Activated CD4-positive, alpha-beta T cell treated with anti-CD3 and anti-CD28 coated beads, Interleukin-2, amount 10 ng/mL, durations not matched to agents 7 days and 5 days (primary cell): Measurements from ENCODE around the gene CRIP2. TPM values are rescaled to one million over a fixed set of nuclear protein-coding genes. Genes with fewer than 3 reads are reported as not detected.

Experiments
- CTCF ChIA-PET: fragments of 350-600 bp; sonication (Branson Sonifier 250); formaldehyde crosslinking; loops from one replicate; lab custom pipeline; 2021; ENCODE audit warnings: antibody characterized with exemption; lab: Charles Lee
- POLR2A ChIA-PET: fragments of 350-600 bp; sonication (Branson Sonifier 250); formaldehyde crosslinking; loops from one replicate; lab custom pipeline; 2021; ENCODE audit warnings: antibody characterized with exemption; lab: Charles Lee
- DNase-seq: peaks from one replicate; pipeline ENCODE4 v3.0.0-alpha.2; 2020
- H3K27ac Mint-ChIP-seq: one replicate; pipeline ENCODE4 v1.8.0; 2021; ENCODE audit warnings: mild to moderate bottlenecking, moderate library complexity, mixed read lengths
- H3K27me3 Mint-ChIP-seq: one replicate; pipeline ENCODE4 v1.8.0; 2021; ENCODE audit warnings: mixed read lengths
- H3K36me3 Mint-ChIP-seq: one replicate; pipeline ENCODE4 v1.8.0; 2021; ENCODE audit warnings: low read depth, mixed read lengths
- H3K4me1 Mint-ChIP-seq: one replicate; pipeline ENCODE4 v1.8.0; 2021; ENCODE audit warnings: mixed read lengths
- H3K4me3 Mint-ChIP-seq: one replicate; pipeline ENCODE4 v1.8.0; 2021; ENCODE audit warnings: mild to moderate bottlenecking, moderate library complexity, mixed read lengths
- H3K9me3 Mint-ChIP-seq: one replicate; pipeline ENCODE4 v1.8.0; 2021; ENCODE audit warnings: mixed read lengths
- total RNA-seq, 2 experiments: library from RNA; stranded (reverse); gene quantifications; one replicate each; pipeline ENCODE4 v1.2.3, GENCODE V29; 2021

The CRIP2 gene
- 1 to 10 TPM in 1 of 2 experiments, under 1 TPM in 1; 0.64 to 1.8 TPM for total RNA-seq

GRCh38 chr14:105474483-105475268, at the start of gene CRIP2:
Gene CRIP2, plus strand, starts transcription at chr14:105474821. Its CDS starts 42 bp downstream, at chr14:105474863.
- peak within 1 kb of the TSS; percentile 67 for H3K4me3 Mint-ChIP-seq
- peaks cover 22% of the 10 kb centered on the region for H3K27me3 Mint-ChIP-seq
- POLR2A ChIA-PET = no interaction called here
- no peak within 1 kb of the TSS for H3K27ac Mint-ChIP-seq
- DNase-seq = peak; percentile 33
- CTCF ChIA-PET = interaction anchor here (2.2 kb wide), 1 partner anchor 17 kb away, joined by 5 read pairs; no protein-coding TSS in a partner anchor
- no peaks in the 10 kb centered on the region for H3K9me3 Mint-ChIP-seq
- H3K4me1 Mint-ChIP-seq = peaks cover 9% of the 10 kb centered on the region
- H3K36me3 Mint-ChIP-seq = peaks cover 2% of the 10 kb centered on the region

GRCh38 chr14:105424861-105425260, 49.8 kb upstream of the CRIP2 start:
- no peak overlapping the region for H3K27ac Mint-ChIP-seq
- POLR2A ChIA-PET = no interaction called here
- no peaks in the 10 kb centered on the region for H3K9me3 Mint-ChIP-seq
- H3K4me1 Mint-ChIP-seq = peaks cover 32% of the 10 kb centered on the region
- H3K4me3 Mint-ChIP-seq = no peak overlapping the region
- peaks cover 29% of the 10 kb centered on the region for H3K36me3 Mint-ChIP-seq
- DNase-seq = no peak
- CTCF ChIA-PET = interaction anchor here (0.7 to 1.7 kb wide), 4 partner anchors 9 to 54 kb away, joined by 3 to 4 read pairs (median 3); no protein-coding TSS in a partner anchor
- H3K27me3 Mint-ChIP-seq = no peaks in the 10 kb centered on the region

GRCh38 chr14:105425823-105426247, 48.8 kb upstream of the CRIP2 start:
- no peaks in the 10 kb centered on the region for H3K9me3 Mint-ChIP-seq
- POLR2A ChIA-PET = no interaction called here
- no peak for DNase-seq

GRCh38 chr14:105426416-105427130, 48.0 kb upstream of the CRIP2 start:
- Mint-ChIP-seq H3K36me3 (peaks cover 44% of the 10 kb centered on the region), H3K4me3 (no peak overlapping the region), H3K27me3 (no peaks in the 10 kb centered on the region), H3K9me3 (no peaks in the 10 kb centered on the region), H3K4me1 (peaks cover 25% of the 10 kb centered on the region), H3K27ac (no peak overlapping the region)
- ChIA-PET CTCF (no interaction called here), POLR2A (no interaction called here)
- DNase-seq = no peak

More at GRCh38 chr14:105425823-105426247, 48.8 kb upstream of the CRIP2 start:
- peaks cover 31% of the 10 kb centered on the region for H3K4me1 Mint-ChIP-seq
- H3K27ac Mint-ChIP-seq = no peak overlapping the region
- CTCF ChIA-PET = no interaction called here
- no peak overlapping the region for H3K4me3 Mint-ChIP-seq
- H3K27me3 Mint-ChIP-seq = no peaks in the 10 kb centered on the region
- H3K36me3 Mint-ChIP-seq = peaks cover 38% of the 10 kb centered on the region

- H3K9me3 Mint-ChIP-seq = no peaks in the 10 kb centered on the region
- POLR2A ChIA-PET = no interaction called here
- CTCF ChIA-PET = interaction anchor here (0.7 kb wide), 1 partner anchor 9 kb away, joined by 3 read pairs; no protein-coding TSS in a partner anchor
- no peak overlapping the region for H3K4me3 Mint-ChIP-seq
- H3K27ac Mint-ChIP-seq = peak overlapping the region; percentile 62
- no peaks in the 10 kb centered on the region for H3K27me3 Mint-ChIP-seq
- peaks cover 44% of the 10 kb centered on the region for H3K36me3 Mint-ChIP-seq
- no peak for DNase-seq
- peaks cover 17% of the 10 kb centered on the region for H3K4me1 Mint-ChIP-seq
Observed at GRCh38 chr14:105427412-105427811, 47.2 kb upstream of the CRIP2 start.

- peaks cover 12% of the 10 kb centered on the region for H3K4me1 Mint-ChIP-seq
- CTCF ChIA-PET = interaction anchor here (0.7 kb wide), 1 partner anchor 10 kb away, joined by 3 read pairs; no protein-coding TSS in a partner anchor
- POLR2A ChIA-PET = no interaction called here
Observed at GRCh38 chr14:105427936-105428485, 46.6 kb upstream of the CRIP2 start.

GRCh38 chr14:105430042-105430441, 44.6 kb upstream of the CRIP2 start:
- H3K27ac Mint-ChIP-seq = no peak overlapping the region
- no peak overlapping the region for H3K4me3 Mint-ChIP-seq
- peaks cover 44% of the 10 kb centered on the region for H3K36me3 Mint-ChIP-seq
- H3K9me3 Mint-ChIP-seq = no peaks in the 10 kb centered on the region
- H3K4me1 Mint-ChIP-seq = peaks cover 13% of the 10 kb centered on the region
- H3K27me3 Mint-ChIP-seq = no peaks in the 10 kb centered on the region
- CTCF ChIA-PET = no interaction called here
- DNase-seq = no peak
- POLR2A ChIA-PET = no interaction called here

More at GRCh38 chr14:105427936-105428485, 46.6 kb upstream of the CRIP2 start:
- Mint-ChIP-seq H3K4me3 (no peak overlapping the region), H3K9me3 (no peaks in the 10 kb centered on the region), H3K36me3 (peaks cover 44% of the 10 kb centered on the region), H3K27me3 (no peaks in the 10 kb centered on the region), H3K27ac (peak overlapping the region; percentile 36)
- DNase-seq = no peak

GRCh38 chr14:105430565-105430964, 44.1 kb upstream of the CRIP2 start:
- Mint-ChIP-seq H3K9me3 (no peaks in the 10 kb centered on the region), H3K27me3 (no peaks in the 10 kb centered on the region), H3K36me3 (peaks cover 44% of the 10 kb centered on the region), H3K4me3 (no peak overlapping the region), H3K27ac (no peak overlapping the region), H3K4me1 (peaks cover 15% of the 10 kb centered on the region)
- ChIA-PET POLR2A (no interaction called here), CTCF (interaction anchor here (1.8 kb wide), 1 partner anchor 19 kb away, joined by 5 read pairs; no protein-coding TSS in a partner anchor)
- DNase-seq = no peak

GRCh38 chr14:105431256-105431655, 43.4 kb upstream of the CRIP2 start:
- POLR2A ChIA-PET = no interaction called here
- peaks cover 17% of the 10 kb centered on the region for H3K4me1 Mint-ChIP-seq
- H3K36me3 Mint-ChIP-seq = peaks cover 39% of the 10 kb centered on the region
- no peak overlapping the region for H3K27ac Mint-ChIP-seq
- no peak for DNase-seq
- H3K27me3 Mint-ChIP-seq = no peaks in the 10 kb centered on the region
- CTCF ChIA-PET = interaction anchor here (1.8 kb wide), 1 partner anchor 20 kb away, joined by 5 read pairs; no protein-coding TSS in a partner anchor
- H3K9me3 Mint-ChIP-seq = no peaks in the 10 kb centered on the region
- H3K4me3 Mint-ChIP-seq = no peak overlapping the region

GRCh38 chr14:105432657-105433056, 42.0 kb upstream of the CRIP2 start:
- POLR2A ChIA-PET = no interaction called here
- DNase-seq = no peak
- Mint-ChIP-seq H3K36me3 (peaks cover 25% of the 10 kb centered on the region), H3K27me3 (no peaks in the 10 kb centered on the region), H3K27ac (no peak overlapping the region), H3K9me3 (no peaks in the 10 kb centered on the region), H3K4me3 (no peak overlapping the region), H3K4me1 (peaks cover 10% of the 10 kb centered on the region)
- CTCF ChIA-PET = no interaction called here

- no peaks in the 10 kb centered on the region for H3K27me3 Mint-ChIP-seq
- no peak overlapping the region for H3K27ac Mint-ChIP-seq
- H3K4me3 Mint-ChIP-seq = no peak overlapping the region
- ChIA-PET CTCF (interaction anchor here (0.7 to 1.0 kb wide), 2 partner anchors 15 to 47 kb away, joined by 3 read pairs; no protein-coding TSS in a partner anchor), POLR2A (no interaction called here)
- peaks cover 23% of the 10 kb centered on the region for H3K36me3 Mint-ChIP-seq
- no peak for DNase-seq
- peaks cover 8% of the 10 kb centered on the region for H3K4me1 Mint-ChIP-seq
- no peaks in the 10 kb centered on the region for H3K9me3 Mint-ChIP-seq
Observed at GRCh38 chr14:105433161-105433605, 41.4 kb upstream of the CRIP2 start.

GRCh38 chr14:105436402-105436801, 38.2 kb upstream of the CRIP2 start:
- Mint-ChIP-seq H3K36me3 (no peaks in the 10 kb centered on the region), H3K27ac (no peak overlapping the region), H3K9me3 (no peaks in the 10 kb centered on the region), H3K4me1 (peaks cover 7% of the 10 kb centered on the region), H3K4me3 (no peak overlapping the region), H3K27me3 (no peaks in the 10 kb centered on the region)
- DNase-seq = no peak
- ChIA-PET CTCF (interaction anchor here (1.2 to 1.9 kb wide), 2 partner anchors 11 to 15 kb away, joined by 3 to 5 read pairs; no protein-coding TSS in a partner anchor), POLR2A (no interaction called here)
